HG03565 (cell line): ENCODE data around the gene MACROH2A1.

Experiments used
- ATAC-seq: cut with Tn5 transposase; IDR thresholded peaks from one replicate; pipeline ENCODE4 v1.9.1; 2021; ENCODE audit warnings: mild to moderate bottlenecking, moderate library complexity; ENCODE audit not compliant: unreplicated experiment

MACROH2A1 gene

GRCh38 chr5:135296900-135297816 lies 101.9 kb downstream of the MACROH2A1 start:
- no peak for ATAC-seq

DNA sequence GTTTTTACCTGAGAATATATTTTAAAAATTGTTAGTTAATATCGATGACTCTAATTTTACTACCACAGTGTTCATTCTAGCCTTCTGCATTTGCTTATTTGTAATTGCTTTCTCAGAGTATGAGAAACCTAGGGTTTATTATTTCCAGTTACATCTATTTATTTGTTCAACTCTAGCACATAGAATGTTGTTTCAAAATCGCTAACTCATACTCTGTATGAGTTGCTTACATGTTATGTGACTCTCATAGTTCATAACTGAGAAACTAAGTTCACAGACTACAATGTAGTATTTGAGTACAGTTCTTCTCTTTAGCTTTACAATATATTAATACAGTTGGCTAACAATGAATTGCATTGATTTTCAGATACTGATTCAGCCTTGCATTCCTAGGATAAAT lies 103.2 kb downstream of the MACROH2A1 start:
- ATAC-seq, result no peak

GRCh38 chr5:135294793-135295192 lies 104.2 kb downstream of the MACROH2A1 start:
- ATAC-seq, result no peak

GRCh38 chr5:135289651-135290050 lies 109.4 kb downstream of the MACROH2A1 start:
- ATAC-seq, result no peak

DNA sequence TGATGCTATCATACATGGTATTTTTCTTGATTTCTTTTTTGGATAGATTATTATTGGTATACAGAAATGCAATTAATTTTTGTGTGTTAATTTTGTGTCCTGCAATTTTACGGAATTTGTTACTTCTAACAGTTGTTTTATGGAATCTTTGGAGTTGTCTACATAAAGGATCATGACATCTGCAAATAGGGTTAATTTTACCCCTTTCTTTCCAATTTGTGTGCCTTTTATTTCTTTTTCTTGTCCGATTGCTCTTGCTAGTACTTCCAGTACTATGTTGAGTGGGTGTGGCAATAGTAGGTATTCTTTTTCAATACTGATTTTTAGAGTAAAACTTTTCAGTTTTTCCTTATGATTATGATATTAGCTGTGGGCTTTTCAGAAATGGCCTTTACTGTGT lies 111.5 kb downstream of the MACROH2A1 start:
- no peak for ATAC-seq
